Epithelial cell of prostate (primary cell): ENCODE results near the gene LGALS8.
"Not testable (repeated sequence)": the region's sequence is repeated elsewhere in the genome, so short reads cannot be mapped to it uniquely, and the experiment has no call there.

Experiments used
- DNase-seq: peaks from one replicate; pipeline ENCODE4 v3.0.0-alpha.2; 2011; ENCODE audit warnings: low read depth, low spot score
- H3K27ac ChIP-seq: fragments of 450-650 bp; 2 replicates; pipeline ENCODE4 v1.5.1; 2017; ENCODE audit warnings: mild to moderate bottlenecking

LGALS8 gene

DNA sequence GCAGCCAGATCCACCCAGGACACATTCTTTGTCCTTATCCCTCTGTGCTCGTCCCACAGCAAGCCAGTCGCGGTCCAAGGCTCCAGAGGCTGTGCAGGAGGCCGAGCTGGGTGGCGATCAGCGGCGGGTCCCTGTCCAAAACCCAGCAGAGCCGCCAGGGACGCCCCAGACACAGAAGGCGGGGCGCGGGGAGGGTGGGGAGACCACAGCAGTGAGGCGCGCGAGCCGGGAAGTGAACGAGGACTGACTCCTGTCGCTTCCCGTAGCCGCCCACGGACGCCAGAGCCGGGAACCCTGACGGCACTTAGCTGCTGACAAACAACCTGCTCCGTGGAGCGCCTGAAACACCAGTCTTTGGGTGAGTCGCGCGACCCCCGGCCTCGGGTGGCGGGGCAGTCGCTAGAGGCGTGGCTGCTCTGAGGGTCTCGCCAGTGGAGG is at the start of gene LGALS8:
TSS of gene LGALS8 (plus strand) at position 279 of the 438 bp plus-strand sequence. CDS start 2,089 bp downstream, outside the sequence.
- peak within 1 kb of the TSS; percentile 83 for H3K27ac ChIP-seq
- no peak for DNase-seq

DNA sequence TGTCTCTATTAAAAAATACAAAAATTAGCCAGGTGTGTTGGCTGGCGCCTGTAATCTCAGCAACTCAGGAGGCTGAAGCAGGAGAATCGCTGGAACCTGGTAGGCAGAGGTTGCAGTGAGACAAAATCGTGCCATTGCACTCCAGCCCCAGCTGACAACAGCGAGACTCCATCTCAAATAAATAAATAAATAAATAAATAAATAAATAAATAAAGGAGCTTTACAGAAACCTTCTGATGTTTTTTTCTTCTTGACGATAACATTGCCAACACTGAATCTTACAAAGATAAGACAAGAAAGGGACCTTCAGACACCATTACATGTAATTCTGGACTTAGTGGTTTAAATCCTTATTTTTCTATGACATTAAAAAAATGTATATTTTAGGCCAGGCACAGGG is 47.8 kb upstream of the LGALS8 start:
- no peak overlapping the region for H3K27ac ChIP-seq
- DNase-seq: no peak

DNA sequence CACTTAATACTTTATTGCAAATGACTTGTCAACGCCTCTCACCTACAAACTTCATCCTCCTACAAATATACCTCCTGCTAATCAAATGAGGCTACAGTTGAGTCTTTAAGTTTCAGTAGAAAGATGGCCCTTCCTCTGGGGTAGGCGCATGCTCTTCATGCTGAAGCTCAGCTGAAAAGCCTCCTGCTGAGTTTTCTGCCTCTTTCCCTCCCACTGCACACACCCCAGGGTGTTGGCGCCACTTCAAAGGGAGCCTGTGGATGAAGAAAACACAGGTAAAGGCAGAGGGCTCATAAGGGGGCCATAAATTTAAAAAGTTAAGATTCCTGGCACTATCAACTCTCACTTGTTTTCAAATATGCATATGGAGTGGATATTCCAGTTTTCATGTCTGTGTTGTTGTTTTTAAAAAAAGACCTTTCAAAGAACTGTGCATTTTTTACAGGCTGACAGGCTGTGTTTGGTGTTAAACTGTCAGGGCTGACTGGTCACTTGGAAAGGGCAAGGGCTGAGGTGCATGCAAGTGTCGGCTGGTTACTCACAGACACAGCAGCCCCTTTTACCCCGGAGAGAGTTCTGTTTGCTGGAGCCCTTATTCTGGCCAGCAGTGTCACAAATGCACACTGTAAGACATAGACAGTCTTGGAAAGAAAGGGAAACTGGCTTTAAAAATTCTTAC is 42.9 kb upstream of the LGALS8 start:
- no peak overlapping the region for H3K27ac ChIP-seq
- no peak for DNase-seq

DNA sequence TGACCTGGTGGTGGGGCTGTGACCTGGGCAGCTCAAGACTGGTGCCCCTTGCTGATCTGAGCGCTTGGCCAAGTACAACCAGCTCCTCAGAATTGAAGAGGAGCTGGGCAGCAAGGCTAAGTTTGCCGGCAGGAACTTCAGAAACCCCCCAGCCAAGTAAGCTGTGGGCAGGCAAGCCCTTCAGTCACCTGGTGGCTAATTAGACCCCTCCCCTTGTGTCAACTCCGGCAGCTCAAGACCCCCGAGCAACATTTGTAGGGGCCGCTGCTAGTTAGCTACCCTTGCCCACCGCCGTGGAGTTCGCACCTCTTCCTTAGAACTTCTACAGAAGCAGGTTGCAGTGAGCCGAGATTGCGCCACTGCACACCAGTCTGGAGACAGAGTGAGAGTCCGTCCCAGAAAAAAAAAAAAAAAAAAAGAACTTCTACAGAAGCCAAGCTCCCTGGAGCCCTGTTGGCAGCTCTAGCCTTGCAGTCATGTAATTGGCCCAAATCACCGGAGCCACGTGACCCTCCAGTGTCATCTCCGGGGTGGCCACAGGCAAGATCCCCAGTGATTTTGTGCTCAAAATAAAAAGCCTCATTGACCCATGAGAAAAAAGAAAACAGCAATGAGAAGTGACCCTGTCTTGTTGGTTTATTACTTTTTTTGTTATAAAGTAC is 39.3 kb upstream of the LGALS8 start:
- no peak for DNase-seq

DNA sequence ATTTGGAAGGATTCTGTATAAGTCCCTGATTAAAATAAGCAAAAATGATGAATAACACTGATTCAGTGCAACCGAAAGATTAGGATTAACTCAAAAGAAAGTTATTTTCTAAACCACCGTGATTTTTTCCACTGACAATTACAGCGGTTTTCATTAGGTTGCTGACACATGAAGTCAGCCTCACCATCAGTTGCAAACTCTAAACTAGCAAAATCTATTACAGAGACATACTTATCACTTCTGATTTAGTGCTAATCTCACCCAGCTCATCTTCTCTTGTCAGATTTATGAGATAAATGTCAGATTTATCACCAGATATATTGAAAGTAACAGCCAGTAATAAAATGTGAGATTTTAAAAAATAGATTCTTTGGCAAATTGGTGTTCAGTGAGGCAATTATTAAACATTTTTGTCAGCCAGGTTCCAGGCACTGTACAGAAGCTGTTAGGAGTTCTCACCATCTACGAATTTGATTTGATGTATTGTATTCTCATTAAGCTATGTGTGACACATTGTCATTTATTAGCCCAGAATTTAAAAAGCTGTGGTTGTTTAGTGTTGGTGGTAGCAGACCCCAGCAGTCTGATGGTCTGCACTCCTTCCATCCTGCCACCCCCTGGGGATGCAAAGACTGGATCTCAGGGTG is 37.3 kb upstream of the LGALS8 start:
- DNase-seq: no peak
- no peak overlapping the region for H3K27ac ChIP-seq

More for the DNA sequence above, 39.3 kb upstream of the LGALS8 start:
- no peak overlapping the region for H3K27ac ChIP-seq

DNA sequence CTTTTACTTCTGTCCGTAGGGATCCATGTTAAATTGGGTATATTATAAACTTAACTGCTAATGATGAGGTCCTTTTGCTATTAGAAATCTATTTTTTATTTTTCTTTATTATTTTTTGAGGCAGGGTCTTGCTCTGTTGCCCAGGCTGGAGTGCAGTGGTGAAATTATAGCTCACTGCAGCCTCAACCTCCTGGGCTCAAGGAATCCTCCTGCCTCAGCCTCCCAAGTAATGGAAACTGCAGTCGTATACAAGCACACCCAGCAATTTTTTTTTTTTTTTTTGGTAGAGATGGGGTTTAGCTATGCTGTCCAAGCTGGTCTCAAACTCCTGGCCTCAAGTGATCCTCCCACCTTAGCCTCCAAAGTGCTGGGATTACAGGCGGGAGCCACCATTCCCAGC is 34.6 kb upstream of the LGALS8 start:
- not testable (repeated sequence) for DNase-seq, H3K27ac ChIP-seq

DNA sequence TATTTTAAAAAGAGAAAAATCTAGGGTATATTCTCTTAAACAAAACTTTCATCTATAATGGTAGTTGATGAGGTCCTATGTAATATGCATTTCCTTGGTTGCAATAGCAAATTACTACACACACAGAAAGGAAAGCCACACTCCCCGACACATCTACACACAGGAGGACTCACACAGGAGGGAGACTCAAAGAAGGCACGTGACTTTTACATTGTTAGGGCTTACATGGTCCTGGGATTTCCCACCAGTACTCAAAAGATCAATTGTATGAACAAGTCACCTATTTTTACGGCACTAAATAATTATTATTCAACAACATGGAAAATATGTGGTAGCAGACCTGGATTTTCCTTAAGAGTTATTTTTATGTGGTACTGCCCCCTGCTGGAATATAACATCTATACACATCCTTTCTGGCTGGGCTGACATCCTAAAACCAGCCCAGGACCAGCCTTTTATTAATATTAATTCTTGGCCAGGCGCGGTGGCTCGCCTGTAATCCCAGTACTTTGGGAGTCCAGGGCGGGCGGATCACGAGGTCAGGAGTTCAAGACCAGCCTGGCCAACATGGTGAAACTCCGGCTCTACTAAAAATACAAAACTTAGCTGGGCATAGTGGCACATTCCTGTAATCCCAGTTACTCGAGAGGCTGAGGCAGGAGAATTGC is 33.9 kb upstream of the LGALS8 start:
- peak; percentile 10 for DNase-seq
- H3K27ac ChIP-seq: no peak overlapping the region

DNA sequence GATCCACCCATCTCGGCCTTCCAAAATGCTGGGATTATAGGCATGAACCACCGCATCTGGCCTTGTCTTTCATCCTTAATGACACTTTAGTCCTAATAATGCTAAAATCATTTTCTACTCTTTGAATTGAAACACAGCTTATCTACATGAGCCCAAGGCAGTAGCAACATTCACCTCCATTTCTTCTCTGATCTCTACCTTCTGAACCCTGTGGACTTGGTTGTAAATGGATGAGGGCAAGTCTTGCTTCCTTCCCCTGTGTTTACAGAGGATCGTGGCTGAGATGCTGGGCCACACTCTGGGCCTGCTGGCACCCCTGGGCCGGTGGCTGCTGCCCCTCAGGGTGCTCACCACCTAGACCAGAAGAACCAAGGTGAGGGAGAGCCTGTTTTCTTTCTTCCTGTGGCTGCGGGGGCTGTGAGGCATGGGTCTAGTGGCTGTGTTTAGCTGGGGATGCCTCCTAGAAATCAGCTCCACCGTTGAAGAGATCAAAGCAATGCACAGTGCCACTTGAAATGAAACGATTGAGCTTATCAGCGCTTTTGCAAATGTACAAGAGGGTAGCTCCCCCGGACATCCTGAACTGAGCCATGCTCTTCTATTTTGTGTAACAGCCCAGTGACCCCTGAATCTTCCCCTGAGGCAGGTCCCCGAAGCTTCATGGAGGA is 32.2 kb upstream of the LGALS8 start:
- DNase-seq: no peak
- H3K27ac ChIP-seq: no peak overlapping the region

DNA sequence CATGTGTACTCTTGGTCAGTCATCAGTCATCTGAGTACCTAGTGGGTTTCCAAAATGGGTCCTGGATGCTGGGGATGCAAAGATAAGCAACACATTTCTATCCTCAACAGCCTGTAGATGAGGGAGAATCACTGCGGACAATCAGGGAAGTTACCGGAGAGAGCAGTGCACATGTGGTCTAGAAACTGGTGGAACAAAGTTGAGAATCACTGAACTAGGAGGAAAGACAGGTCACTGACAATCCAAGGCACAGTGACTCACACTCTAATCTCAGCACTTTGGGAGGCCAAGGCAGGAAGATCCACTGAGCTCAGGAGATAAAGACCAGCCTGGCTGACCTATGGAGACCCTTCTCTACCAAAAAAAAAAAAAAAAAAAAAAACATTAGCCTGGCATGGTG is 31.4 kb upstream of the LGALS8 start:
- H3K27ac ChIP-seq: no peak overlapping the region

DNA sequence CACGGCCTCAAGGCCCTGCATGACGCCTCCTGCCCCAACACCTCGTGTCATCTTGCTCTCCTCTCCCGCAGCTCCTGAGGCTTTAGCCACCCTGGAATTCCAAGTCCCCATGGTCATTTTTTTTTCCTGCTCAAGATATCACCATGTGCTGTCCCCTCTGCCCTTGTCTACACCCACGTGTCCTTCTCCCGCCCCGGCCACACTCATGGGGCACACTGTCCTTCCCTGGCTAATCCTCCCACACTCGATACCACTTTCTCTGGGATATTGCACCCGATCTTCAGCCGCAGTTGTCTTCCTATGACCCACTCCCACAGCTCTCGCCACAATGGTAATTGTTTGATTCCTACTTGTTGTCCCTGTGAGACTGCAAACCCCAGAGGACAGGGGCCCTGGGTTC is 29.7 kb upstream of the LGALS8 start:
- no peak overlapping the region for H3K27ac ChIP-seq

More for the DNA sequence above, 31.4 kb upstream of the LGALS8 start:
- no peak for DNase-seq

DNA sequence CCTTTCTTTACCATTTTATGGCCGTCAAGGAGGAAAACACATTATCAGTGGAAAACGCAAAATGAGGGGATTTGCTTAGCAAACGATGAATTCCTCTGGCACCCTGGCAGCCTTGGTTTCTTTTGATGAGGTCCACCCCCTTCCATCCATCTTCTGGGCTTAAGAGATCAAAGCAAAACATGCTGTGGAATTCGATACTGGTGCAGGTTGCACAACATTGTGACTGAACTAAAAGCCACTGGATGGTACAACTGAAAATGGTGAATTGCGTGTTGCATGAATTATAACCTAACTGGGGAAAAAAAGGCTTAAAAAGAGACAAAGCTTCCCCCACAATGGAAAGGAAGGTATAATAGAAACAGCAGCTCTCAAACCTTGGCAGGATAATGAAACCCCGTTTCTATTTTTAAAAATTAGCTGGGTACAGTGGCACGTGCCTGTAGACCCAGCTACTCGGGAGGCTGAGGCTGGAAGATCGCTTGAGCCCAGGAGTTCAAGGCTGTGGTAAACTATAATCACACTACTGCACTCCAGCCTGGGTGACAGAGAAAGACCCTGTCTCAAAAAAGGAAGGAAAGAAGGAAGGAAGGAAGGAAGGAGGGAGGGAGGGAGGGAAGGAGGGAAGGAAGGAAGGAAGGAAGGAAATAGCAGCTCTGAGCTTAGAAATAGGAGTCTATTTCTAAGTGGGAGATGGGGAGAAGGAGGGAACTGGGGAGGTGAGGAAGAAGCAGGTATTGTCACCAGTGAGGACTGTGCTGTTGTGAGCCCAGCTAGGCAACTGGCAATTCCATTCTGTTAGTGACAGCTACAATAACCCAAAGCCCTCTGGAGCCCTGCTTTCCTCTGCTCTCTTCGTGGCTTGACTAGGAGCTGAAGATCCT is 29.0 kb upstream of the LGALS8 start:
- DNase-seq: no peak
- H3K27ac ChIP-seq: no peak overlapping the region

More for the DNA sequence above, 29.7 kb upstream of the LGALS8 start:
- no peak for DNase-seq

DNA sequence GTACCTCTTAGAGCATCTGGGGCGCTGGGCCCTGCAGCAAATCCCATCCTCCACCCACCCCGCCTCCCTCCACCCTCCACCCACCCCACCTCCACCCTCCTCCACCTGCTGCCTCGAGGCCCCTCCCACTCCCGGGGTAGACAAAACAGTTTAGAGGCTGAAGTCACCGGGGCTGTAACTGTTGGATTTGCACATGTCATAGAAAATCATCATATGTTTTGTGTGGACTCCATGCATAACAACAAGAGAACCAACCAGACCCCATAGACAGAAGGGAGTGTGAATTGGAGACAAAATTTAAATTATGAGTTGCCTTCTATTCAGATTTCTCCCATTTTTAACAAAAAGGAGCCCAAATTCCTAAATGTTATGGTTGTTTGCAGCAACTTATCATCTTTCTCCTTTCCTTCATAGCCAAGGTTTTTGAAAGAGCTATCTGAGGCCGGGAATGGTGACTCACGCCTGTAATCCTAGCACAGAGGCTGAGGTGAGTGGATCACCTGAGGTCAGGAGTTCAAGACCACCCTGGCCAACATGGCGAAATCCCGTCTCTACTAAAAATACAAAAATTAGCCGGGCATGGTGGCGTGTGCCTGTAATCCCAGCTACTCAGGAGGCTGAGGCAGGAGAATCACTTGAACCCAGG is 28.2 kb upstream of the LGALS8 start:
- no peak for DNase-seq
- H3K27ac ChIP-seq: no peak overlapping the region

DNA sequence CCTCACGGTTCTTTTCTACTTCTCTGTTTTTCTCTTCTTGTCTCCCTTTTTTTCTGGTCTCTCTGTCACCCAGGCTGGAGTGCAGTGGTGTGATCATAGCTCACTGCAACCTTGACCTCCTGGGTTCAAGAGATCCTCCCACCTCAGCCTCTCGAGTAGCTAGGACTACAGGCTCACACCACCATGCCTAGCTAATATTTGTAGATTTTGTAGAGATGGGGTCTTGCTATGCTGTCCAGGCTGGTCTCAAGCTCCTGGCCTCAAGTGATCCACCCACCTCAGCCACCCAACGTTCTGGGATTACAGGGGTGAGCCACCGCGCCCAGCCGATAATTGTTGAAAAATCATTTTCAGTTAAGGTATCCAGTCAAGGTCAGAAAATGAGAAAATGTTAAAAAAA is 25.9 kb upstream of the LGALS8 start:
- no peak for DNase-seq

DNA sequence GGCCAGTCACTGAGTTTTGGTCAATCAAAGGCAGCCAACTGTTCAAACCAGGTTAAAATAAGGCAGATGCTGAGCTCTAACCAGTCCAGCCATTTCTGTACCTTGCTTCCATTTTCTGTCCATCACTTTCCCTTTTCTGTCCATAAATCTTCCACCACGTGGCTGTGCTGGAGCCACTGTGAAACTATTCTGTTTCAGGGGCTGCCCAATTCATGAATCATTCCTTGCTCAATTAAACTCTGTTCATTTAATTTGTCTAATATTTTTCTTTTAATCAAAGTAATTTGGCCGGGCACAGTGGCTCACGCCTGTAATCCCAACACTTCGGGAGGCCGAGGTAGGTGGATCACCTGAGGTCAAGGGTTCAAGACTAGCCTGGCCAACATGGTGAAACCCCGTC is 22.7 kb upstream of the LGALS8 start:
- DNase-seq: no peak
- no peak overlapping the region for H3K27ac ChIP-seq

More for the DNA sequence above, 25.9 kb upstream of the LGALS8 start:
- no peak overlapping the region for H3K27ac ChIP-seq

DNA sequence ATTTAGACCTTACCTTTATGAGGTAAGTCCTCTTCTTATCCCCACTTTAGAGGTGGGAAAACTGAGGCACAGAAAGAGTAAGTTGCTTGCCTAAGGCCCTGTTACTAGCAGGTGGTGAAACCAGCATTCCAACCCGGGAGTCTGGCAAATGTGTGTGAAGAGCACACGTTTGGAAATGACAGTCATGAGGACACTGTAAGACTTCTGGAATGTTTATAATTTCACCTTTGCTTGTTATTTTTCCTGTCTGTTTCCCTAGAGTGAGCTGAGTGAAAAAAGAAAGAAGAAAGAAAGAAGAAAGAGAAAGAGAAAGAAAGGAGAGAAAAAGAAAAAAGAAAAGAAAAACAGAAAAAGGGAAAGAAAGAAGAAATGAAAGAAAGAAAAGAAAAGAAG is 21.2 kb upstream of the LGALS8 start:
- peak; percentile 40 for DNase-seq
- H3K27ac ChIP-seq: peak overlapping the region; percentile 77

DNA sequence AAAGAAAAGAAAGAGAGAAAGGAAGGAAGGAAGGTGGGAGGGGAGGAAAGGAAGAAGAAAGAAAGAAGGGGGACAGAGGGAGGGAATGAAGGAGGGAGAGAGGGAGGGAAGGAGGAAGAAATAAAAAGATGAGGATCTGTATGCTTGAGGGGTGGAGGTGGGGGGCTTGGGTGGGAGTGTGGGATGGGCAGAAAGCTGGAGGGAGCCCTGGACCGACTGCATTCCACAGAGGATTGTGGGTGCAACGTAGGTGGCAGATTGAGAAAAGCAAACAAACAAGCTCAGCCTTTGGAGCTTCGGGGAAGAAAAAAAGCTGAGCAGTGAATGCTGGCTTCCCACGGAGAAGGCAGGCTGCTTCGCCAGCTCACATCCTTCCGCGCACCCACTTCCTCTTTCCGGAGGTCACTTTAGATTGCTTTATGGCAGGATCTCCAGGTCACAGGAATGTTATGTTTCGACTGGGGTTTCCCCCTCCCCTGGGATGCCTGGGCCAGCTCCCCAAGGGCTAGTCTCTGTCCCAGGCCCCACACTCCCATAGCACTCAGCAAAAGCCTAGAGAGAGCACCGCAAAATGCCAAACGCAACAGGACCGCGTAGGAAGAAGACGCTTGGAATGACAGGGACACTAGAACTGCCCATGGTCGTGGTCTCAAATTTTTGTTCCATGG is 20.7 kb upstream of the LGALS8 start:
- DNase-seq: peak; percentile 58
- H3K27ac ChIP-seq: peak overlapping the region; percentile 77

DNA sequence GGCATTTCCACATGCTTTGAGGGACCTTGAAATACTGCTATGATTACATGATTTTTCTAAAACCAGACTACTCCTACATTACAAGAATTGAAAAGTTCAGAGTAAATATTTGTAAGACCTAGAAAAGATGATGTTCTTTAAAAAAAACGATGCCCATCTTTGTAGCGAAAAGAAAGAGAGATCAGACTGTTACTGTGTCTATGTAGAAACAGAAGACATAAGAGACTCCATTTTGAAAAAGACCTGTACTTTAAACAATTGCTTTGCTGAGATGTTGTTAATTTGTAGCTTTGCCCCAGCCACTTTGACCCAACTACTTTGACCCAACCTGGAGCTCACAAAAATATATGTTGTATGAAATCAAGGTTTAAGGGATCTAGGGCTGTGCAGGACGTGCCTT is 19.4 kb upstream of the LGALS8 start:
- H3K27ac ChIP-seq, DNase-seq: not testable (repeated sequence)

DNA sequence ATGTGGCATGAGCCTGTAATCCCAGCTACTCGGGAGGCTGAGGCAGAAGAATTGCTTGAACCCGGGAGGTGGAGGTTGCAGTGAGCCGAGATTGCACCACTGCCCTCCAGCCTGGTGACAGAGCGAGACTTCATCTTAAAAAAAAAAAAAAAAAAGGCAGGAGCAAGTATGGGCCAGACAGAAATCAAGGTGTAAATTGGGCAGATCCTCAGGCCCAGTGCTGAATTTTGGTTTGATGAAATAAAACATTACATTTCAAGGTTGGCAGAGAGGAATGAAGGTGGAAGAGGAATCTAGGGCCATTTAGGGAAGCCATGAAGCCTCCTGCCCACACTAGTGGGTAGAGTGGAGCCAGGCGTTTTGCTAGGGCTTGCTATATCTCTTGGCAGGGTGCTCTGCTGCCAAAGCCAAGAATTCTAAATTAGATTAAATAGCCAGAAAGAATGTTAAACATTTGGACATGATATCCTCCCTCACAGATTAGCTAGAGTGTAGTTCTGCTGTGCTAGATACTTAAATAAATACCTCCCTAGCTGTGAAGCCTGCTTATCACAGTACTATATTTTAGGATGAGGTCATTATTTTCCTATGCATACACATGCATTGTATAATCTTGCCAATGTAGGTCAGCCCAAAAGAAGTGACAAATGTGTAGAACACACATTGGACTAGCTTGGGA is 16.6 kb upstream of the LGALS8 start:
- H3K27ac ChIP-seq: no peak overlapping the region
- DNase-seq: no peak
